Measurements from ENCODE around the gene RNF41.

- TF ChIP-seq, protein P1, sequence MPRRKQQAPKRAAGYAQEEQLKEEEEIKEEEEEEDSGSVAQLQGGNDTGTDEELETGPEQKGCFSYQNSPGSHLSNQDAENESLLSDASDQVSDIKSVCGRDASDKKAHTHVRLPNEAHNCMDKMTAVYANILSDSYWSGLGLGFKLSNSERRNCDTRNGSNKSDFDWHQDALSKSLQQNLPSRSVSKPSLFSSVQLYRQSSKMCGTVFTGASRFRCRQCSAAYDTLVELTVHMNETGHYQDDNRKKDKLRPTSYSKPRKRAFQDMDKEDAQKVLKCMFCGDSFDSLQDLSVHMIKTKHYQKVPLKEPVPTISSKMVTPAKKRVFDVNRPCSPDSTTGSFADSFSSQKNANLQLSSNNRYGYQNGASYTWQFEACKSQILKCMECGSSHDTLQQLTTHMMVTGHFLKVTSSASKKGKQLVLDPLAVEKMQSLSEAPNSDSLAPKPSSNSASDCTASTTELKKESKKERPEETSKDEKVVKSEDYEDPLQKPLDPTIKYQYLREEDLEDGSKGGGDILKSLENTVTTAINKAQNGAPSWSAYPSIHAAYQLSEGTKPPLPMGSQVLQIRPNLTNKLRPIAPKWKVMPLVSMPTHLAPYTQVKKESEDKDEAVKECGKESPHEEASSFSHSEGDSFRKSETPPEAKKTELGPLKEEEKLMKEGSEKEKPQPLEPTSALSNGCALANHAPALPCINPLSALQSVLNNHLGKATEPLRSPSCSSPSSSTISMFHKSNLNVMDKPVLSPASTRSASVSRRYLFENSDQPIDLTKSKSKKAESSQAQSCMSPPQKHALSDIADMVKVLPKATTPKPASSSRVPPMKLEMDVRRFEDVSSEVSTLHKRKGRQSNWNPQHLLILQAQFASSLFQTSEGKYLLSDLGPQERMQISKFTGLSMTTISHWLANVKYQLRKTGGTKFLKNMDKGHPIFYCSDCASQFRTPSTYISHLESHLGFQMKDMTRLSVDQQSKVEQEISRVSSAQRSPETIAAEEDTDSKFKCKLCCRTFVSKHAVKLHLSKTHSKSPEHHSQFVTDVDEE (CRISPR knock-in tag; IDR thresholded peaks at IDR 0.05) = no peak
- no peak for TF ChIP-seq ZFP30 (CRISPR knock-in tag; IDR thresholded peaks at IDR 0.05)
- TF ChIP-seq PPARA (CRISPR knock-in tag; IDR thresholded peaks at IDR 0.05; ENCODE audit: borderline replicate concordance) = no peak
- TF ChIP-seq ZFP3 (CRISPR knock-in tag; IDR thresholded peaks at IDR 0.05) = no peak
- TF ChIP-seq CREB5 (CRISPR knock-in tag; IDR thresholded peaks at IDR 0.05; ENCODE audit: low read depth) = no peak
- TF ChIP-seq BACH2 (CRISPR knock-in tag; IDR thresholded peaks at IDR 0.05; ENCODE audit: borderline replicate concordance) = no peak
- no peak for TF ChIP-seq RARB (CRISPR knock-in tag; IDR thresholded peaks at IDR 0.05)
- no peak for TF ChIP-seq PATZ1 (CRISPR knock-in tag; IDR thresholded peaks at IDR 0.05; ENCODE audit: borderline replicate concordance)
- no peak for TF ChIP-seq ZNF8 (CRISPR knock-in tag; IDR thresholded peaks at IDR 0.05)
- no peak for TF ChIP-seq CSDC2 (CRISPR knock-in tag; IDR thresholded peaks at IDR 0.05)
- TF ChIP-seq OSR1 (CRISPR knock-in tag; IDR thresholded peaks at IDR 0.05) = no peak
- TF ChIP-seq SNAI2 (CRISPR knock-in tag; IDR thresholded peaks at IDR 0.05) = no peak
These were observed 37.1 kb upstream of the RNF41 start for GRCh38 chr12:56258820-56259183.
